H4 (cell line): ENCODE results near the gene CCDC127. TPM values are rescaled to one million over a fixed set of nuclear protein-coding genes. Genes with fewer than 3 reads are reported as not detected.
"Not testable (repeated sequence)": the region's sequence is repeated elsewhere in the genome, so short reads cannot be mapped to it uniquely, and the experiment has no call there.

Experiments used
- DNase-seq: peaks from one replicate; pipeline ENCODE4 v3.0.0-alpha.2; 2015; ENCODE audit warnings: low spot score
- total RNA-seq: library from RNA; depleted of rRNA; stranded (reverse); fragments of >200 nt; shearing (Covaris generic); gene quantifications from 2 replicates; pipeline ENCODE4 v1.2.3, GENCODE V29; 2014

Gene CCDC127
- total RNA-seq, 1 experiment from 2014 or later: 4.8 TPM

GRCh38 chr5:203246-203930, 14.6 kb downstream of the CCDC127 start:
- no peak for DNase-seq

- DNase-seq: no peak
Measured at GRCh38 chr5:201672-202071, 16.3 kb downstream of the CCDC127 start.

- no peak for DNase-seq
Measured at GRCh38 chr5:200985-201384, 17.0 kb downstream of the CCDC127 start.

- DNase-seq: no peak
Measured at GRCh38 chr5:199950-200645, 17.9 kb downstream of the CCDC127 start.

GRCh38 chr5:199197-199949, 18.6 kb downstream of the CCDC127 start:
- no peak for DNase-seq

- DNase-seq: no peak
Measured at GRCh38 chr5:198516-199196, 19.3 kb downstream of the CCDC127 start.

GRCh38 chr5:197892-198489, 20.0 kb downstream of the CCDC127 start:
- DNase-seq: no peak

GRCh38 chr5:197031-197430, 20.9 kb downstream of the CCDC127 start:
- not testable (repeated sequence) for DNase-seq

- DNase-seq: no peak
Measured at GRCh38 chr5:196350-196749, 21.6 kb downstream of the CCDC127 start.

- no peak for DNase-seq
Measured at GRCh38 chr5:195401-196160, 22.4 kb downstream of the CCDC127 start.

- DNase-seq: no peak
Measured at GRCh38 chr5:194603-195209, 23.2 kb downstream of the CCDC127 start.

GRCh38 chr5:194102-194501, 23.9 kb downstream of the CCDC127 start:
- DNase-seq: no peak

- DNase-seq: no peak
Measured at GRCh38 chr5:192970-193831, 24.8 kb downstream of the CCDC127 start.

- no peak for DNase-seq
Measured at GRCh38 chr5:192691-192969, 25.3 kb downstream of the CCDC127 start.

- no peak for DNase-seq
Measured at GRCh38 chr5:191949-192690, 25.8 kb downstream of the CCDC127 start.

GRCh38 chr5:191036-191948, 26.7 kb downstream of the CCDC127 start, which contains the start of gene LRRC14B:
TSS of gene LRRC14B (plus strand) at chr5:191495. CDS start at chr5:191539, 44 bp downstream.
- no peak for DNase-seq

- no peak for DNase-seq
Measured at GRCh38 chr5:190366-191035, 27.5 kb downstream of the CCDC127 start.
